Adipose tissue (tissue), 3 donors: ENCODE measurements around the gene BLOC1S3. TPM values are rescaled to one million over a fixed set of nuclear protein-coding genes. Genes with fewer than 3 reads are reported as not detected.

Source experiments
- H3K27ac ChIP-seq: one replicate; pipeline ENCODE4 v1.5.1; 2013; ENCODE audit warnings: low read depth, low read length
- WGBS, 3 donors: extraction: QIAGEN DNeasy Blood & Tissue Kit; methylation state at CpG; one replicate each; pipeline ENCODE4 v1.1.7; 2013; 5-methylcytosine and 5-hydroxymethylcytosine counted together
- polyA plus RNA-seq, 3 donors: library from polyadenylated mRNA; stranded (reverse); fragments of 200-250 nt; gene quantifications; one replicate each; pipeline ENCODE4 v1.2.3, GENCODE V29; 2013
- donor health status: healthy with polysubstance abuse.
- donor health status: Bipolar disorder and iron deficiency.
- donor health status: healthy.

The BLOC1S3 gene
- polyA plus RNA-seq, 3 donors: 3.5 to 4.0 (median 3.9) TPM

DNA sequence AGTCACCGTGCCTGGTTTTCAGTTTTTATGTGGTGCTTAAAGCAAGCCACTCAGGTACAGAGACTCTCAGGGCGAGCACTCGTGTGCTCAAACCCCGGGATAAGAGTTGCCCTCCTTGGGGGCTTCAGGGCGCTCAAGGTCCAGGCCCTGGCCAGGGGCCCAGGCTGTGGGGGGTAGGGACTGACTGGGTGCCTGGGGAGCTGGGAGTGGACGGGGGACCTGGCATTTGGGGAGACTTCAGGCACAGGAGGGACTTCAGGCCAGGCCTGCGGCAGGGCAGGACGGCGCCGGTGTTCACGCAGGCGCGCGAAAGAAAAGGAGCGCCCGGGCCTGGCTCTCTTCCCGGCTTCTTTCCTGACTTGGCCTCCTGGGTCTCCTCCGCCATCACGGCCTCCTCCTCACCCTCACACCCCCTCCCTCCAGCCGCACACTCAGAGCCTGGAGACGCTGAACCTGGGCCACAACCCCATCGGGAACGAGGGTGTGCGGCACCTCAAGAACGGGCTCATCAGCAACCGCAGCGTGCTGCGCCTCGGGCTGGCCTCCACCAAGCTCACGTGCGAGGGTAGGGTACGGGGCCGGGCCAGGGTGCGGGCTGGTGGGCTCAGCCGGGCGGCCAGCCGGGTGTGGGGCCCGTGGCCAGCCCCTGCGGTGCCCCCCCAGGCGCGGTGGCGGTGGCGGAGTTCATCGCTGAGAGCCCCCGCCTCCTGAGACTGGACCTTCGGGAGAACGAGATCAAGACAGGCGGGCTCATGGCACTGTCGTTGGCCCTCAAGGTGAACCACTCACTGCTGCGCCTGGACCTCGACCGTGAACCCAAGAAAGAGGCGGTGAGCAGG is 33.9 kb upstream of the BLOC1S3 start:
- 95 to 96% (median 96%) methylated on average over 42 to 53 of the region's 53 CpGs for WGBS, 3 donors
- H3K27ac ChIP-seq: no peak overlapping the region

- no peak overlapping the region for H3K27ac ChIP-seq
- WGBS, 3 donors: 91 to 95% (median 95%) methylated on average over 42 to 54 of the region's 54 CpGs
Measured at GRCh38 chr19:45145270-45146189, 33.1 kb upstream of the BLOC1S3 start.

GRCh38 chr19:45146251-45146650 is 32.3 kb upstream of the BLOC1S3 start:
- no peak overlapping the region for H3K27ac ChIP-seq
- WGBS, 3 donors: 74 to 89% (median 77%) methylated on average over 13 of the region's 13 CpGs

GRCh38 chr19:45146741-45147205 is 31.8 kb upstream of the BLOC1S3 start:
- WGBS, 3 donors: 92 to 93% (median 93%) methylated on average over 15 to 18 of the region's 18 CpGs

GRCh38 chr19:45147835-45148676 is 30.5 kb upstream of the BLOC1S3 start:
- H3K27ac ChIP-seq: no peak overlapping the region
- 85 to 87% (median 85%) methylated on average over 18 of the region's 18 CpGs for WGBS, 3 donors

More at GRCh38 chr19:45146741-45147205, 31.8 kb upstream of the BLOC1S3 start:
- H3K27ac ChIP-seq: no peak overlapping the region

DNA sequence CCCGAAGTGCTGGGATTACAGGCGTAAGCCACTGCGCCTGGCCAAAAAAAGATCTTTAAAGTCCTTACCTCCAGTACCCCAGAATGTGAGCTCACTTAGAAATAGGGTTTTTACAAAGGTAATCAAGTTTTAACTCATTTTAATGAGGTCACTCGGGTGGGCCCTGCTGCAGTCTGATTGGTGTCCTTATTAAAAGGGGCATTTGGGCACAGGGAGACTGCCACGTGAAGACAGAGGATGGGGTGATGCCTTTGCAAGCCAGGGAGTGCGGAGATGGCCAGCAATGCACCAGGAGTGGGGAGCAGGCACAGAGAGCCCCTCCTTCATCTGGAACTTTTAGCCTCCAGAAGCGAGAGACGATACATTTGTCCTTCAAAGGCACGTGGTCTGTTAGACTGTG is 29.5 kb upstream of the BLOC1S3 start:
- no peak overlapping the region for H3K27ac ChIP-seq
- WGBS, 3 donors: 82 to 86% (median 85%) methylated on average over 9 of the region's 9 CpGs

DNA sequence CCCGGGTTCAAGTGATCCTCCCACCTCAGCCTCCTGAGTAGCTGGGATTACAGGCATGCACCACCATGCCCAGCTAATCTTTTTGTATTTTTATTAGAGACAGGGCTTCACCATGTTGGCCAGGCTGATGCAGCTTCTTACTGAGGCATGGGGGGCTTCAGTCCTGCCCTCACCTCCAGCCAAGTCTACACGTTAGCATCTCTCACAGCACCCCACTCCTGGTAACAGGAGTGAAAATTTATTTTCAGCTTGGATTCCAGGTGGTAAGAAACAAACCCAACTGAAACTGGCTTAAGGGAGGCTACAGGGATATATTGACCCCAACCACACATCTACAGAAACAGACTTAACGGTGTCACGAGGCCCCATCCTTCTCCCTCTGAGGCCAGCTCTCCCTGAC is 28.4 kb upstream of the BLOC1S3 start:
- H3K27ac ChIP-seq: no peak overlapping the region
- 87 to 95% (median 91%) methylated on average over 4 of the region's 4 CpGs for WGBS, 3 donors

GRCh38 chr19:45150751-45151281 is 27.8 kb upstream of the BLOC1S3 start:
- H3K27ac ChIP-seq: no peak overlapping the region
- 44 to 62% (median 59%) methylated on average over 4 of the region's 4 CpGs for WGBS, 3 donors

DNA sequence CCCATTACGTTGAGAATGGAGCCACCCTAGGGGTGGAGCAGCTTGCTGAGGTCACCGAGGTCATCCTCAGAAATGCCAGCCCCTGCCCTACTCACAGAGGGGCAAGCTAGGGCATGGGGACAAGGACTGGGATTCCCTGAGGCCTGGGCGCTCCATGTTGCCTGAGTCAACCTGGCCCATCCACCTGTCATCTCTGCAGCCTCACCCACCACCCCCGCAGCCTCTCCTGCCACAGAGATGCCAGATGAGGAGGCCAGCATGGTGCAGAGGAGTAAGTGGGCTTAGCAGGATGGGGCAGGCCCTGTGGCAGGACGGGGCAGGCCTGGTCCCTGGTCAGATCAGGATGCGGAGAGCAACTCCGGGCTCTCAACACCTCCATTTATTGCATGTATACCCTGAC is 27.3 kb upstream of the BLOC1S3 start:
- 81 to 89% (median 83%) methylated on average over 7 of the region's 7 CpGs for WGBS, 3 donors
- no peak overlapping the region for H3K27ac ChIP-seq

DNA sequence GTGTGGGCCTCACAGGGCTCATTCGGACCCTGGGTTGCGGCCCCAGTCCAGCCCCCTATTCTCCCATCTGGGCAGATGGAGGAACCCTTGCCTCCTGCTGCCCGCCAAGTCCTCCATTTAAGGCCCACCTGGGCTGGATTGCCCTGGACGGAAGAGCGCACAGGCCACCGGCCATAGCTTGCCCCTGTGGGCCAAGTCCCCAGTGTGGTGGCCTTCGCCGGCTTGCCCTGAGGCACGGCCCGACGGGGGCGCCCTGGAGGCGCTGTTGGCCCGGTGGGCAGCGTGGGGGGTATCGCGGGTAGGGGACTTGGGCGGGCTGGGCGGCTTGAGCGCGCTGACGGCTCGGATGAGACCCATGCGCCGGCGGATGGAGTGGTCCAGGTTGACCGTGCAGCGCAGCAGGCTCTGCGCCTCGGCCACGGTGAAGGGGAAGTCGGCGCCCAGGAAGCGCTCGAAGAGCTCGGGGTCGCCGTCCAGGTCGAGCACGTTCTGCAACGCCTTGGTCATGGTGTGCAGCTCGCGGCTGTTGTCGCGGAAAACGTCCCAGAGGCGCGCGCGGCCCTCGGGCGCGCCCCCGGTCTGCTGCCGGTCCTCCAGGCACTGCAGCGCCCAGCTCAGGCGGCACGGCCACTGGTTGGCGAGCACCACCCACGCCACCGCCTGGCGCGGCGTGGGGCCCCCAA is 26.6 kb upstream of the BLOC1S3 start:
- no peak overlapping the region for H3K27ac ChIP-seq
- WGBS, 3 donors: 12 to 15% (median 12%) methylated on average over 45 to 64 of the region's 64 CpGs

DNA sequence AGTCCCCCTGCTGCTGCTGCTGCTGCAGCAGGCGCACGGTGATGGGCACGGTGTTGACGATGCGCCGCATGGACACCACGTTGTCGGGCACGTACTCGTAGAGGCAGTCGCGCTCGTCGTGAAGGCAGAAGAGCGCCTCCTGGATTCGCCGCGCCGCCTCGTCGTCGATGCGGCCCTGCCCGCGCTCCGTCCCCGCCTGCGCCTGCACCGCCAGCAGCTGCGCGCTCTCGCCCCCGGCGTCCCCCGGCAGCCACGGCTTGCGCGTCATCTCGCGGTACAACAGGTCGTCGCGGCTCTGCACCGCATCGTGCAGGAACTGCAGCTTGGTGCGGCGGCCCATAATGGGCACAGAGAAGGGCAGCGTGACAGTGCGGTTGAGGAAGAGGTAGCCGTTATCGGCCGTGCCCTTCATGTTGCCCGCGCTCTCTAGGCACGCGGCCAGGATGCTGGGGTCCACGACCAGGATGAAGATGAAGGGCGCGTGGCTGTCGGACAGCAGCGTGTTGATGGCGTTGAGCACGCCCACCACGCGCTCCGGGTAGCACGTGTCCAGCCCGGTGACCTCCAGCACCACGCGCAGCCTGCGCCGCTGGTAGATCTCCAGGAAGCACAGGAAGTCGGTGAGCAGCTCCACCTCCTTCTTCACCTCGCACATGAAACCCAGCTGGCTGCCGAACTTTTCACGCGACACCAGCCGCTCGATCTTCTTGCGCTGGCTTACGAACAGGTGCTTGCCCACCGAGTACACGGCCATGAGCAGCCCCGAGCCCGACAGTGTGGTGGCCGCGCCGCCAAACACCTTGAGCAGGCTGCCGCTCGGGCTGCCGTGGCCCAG is 25.9 kb upstream of the BLOC1S3 start:
- WGBS, 3 donors: 1 to 5% (median 4%) methylated on average over 86 to 91 of the region's 91 CpGs
- H3K27ac ChIP-seq: no peak overlapping the region

DNA sequence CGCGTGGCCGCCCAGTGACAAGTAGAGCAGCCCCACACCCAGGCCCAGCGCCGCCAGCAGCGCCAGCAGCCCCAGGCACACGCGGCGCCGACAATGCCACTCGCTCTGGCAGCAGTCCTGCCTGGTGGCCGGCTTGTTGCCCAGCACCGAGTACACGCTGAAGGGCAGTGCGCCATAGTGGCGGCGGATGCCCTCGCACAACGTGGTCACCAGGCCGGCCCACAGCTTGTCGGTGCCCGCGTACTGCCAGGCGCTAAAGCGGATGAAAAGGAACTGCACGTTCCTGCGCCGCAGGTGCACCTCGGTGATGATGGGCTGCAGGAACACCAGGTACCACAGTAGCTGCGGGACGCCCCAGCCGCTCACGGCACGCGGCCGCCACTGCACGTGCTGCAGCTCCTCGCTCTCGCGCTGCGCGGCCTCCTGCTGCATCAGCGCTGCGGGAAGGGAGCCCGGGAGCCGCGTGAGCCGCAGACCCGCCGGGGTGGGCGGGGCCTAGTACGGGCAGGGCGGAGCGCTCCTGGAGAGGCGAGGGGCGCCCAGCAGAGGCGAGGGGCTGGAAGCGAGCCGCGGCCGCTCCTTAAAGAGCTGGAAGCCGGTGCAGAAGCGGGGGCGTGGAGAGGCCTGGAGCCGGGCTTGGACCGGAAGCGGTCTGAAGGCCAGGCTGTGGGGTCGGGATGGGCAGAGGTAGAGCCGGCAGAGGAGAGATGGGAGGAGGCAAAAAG is 25.1 kb upstream of the BLOC1S3 start:
- H3K27ac ChIP-seq: no peak overlapping the region
- WGBS, 3 donors: 1 to 3% (median 2%) methylated on average over 66 to 69 of the region's 69 CpGs

DNA sequence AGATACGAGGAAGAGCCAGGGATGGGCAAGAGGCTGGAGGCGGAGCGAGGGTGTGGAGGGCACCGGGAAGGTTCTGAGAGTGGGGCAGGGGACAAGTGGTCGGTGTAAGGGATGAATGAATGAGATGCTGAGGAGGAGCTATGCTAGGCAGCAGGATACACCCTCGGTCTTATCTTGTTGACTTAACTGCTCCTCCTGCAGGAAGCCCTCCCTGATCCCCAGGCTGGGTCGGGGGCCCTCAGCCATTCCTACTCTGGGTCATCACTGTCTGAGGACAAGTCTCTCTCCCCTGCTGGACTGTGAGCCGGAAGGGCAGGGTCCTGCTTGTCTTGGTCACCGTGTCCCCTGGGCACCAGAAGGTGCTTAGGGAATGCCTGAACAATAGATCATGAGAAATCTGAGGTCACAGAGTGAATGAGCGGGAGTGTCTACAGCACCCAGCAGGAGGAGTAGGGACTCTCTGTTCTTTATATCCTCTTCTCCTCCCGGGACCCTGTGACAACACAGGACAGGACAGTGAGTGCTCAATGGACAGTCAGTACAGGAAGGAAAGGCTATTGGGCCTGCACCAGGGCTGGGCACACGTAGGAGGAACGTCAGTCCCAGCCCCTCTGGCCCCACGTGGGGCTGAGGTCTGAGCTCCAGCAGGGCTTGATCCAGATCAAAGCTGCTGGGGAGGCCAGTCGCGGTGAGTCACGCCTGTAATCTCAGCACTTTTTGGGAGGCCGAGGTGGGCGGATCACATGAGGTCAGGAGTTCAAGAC is 24.3 kb upstream of the BLOC1S3 start:
- H3K27ac ChIP-seq: no peak overlapping the region
- WGBS, 3 donors: 45 to 50% (median 47%) methylated on average over 19 of the region's 19 CpGs

- H3K27ac ChIP-seq: no peak overlapping the region
- WGBS, 3 donors: 72 to 83% (median 80%) methylated on average over 11 of the region's 11 CpGs
Measured at GRCh38 chr19:45156011-45156630, 22.5 kb upstream of the BLOC1S3 start.

GRCh38 chr19:45156751-45157150 is 21.8 kb upstream of the BLOC1S3 start:
- no peak overlapping the region for H3K27ac ChIP-seq
- WGBS, 3 donors: 68 to 85% (median 74%) methylated on average over 9 to 11 of the region's 11 CpGs
